Measurements from ENCODE around the gene KLHDC10.

KLHDC10 gene, protein sequence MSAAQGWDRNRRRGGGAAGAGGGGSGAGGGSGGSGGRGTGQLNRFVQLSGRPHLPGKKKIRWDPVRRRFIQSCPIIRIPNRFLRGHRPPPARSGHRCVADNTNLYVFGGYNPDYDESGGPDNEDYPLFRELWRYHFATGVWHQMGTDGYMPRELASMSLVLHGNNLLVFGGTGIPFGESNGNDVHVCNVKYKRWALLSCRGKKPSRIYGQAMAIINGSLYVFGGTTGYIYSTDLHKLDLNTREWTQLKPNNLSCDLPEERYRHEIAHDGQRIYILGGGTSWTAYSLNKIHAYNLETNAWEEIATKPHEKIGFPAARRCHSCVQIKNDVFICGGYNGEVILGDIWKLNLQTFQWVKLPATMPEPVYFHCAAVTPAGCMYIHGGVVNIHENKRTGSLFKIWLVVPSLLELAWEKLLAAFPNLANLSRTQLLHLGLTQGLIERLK

DNA sequence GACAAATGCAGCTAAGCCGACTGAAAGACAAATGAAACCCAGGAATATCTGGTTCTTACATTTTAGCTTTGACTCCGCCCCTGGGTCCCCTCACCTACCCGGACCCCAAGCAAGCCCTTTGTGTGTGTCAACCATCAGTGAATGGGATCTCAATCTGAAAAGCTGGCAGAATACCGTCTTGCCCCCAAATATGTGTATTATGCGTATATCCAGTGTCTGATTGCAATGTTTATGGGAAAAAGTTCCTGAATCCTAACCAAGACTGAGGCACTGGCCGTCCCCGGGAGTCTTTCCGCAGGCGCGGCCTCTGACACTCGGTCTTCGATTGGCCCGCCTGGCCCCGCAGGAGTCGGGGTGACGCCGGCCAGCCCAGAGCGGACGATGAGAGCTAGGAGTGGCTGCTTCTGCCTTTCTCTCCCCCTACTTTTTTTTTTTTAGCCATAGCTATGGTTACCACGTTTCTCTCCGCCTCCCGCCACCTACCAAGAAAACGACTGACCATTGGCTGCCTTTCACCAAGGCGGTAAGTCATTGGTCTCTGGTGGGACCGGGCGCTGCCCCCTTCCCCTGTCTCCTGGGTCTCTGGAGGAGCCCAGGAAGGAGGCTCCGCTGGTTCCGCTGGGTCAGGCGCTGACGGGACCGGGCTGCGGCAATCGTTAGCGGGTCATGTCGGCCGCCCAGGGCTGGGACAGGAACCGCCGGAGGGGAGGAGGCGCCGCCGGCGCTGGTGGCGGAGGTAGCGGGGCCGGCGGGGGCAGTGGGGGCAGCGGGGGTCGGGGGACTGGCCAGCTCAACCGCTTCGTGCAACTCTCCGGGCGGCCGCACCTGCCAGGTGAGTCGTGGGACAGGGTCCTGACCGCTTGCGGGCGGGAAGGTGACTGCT, at the start of gene KLHDC10:
KLHDC10 (plus strand) TSS at position 557 of the 883 bp plus-strand sequence; CDS start at position 667, 110 bp downstream.
- no peaks in the 10 kb centered on the region for H3K9me3 ChIP-seq (ENCODE audit: control insufficient read depth in 1 of 2, low read length in 2 of 2)
- peak within 1 kb of the TSS; percentile 87 for H3K27ac ChIP-seq (ENCODE audit: low read length)
- H3K4me1 ChIP-seq (ENCODE audit: control insufficient read depth in 1 of 2, insufficient read depth in 2 of 2, low read length in 2 of 2), result peaks cover 5 to 19% of the 10 kb centered on the region in 2 donors
- peaks cover 0 to 4% of the 10 kb centered on the region in 2 donors for H3K36me3 ChIP-seq (ENCODE audit: control insufficient read depth in 1 of 2, insufficient read depth in 2 of 2, low read length in 2 of 2)
- peak within 1 kb of the TSS; percentile 91 to 93 for H3K4me3 ChIP-seq (ENCODE audit: low read depth in 1 of 2, low read length in 2 of 2)
- no peaks in the 10 kb centered on the region for H3K27me3 ChIP-seq (ENCODE audit: low read depth, low read length)

DNA sequence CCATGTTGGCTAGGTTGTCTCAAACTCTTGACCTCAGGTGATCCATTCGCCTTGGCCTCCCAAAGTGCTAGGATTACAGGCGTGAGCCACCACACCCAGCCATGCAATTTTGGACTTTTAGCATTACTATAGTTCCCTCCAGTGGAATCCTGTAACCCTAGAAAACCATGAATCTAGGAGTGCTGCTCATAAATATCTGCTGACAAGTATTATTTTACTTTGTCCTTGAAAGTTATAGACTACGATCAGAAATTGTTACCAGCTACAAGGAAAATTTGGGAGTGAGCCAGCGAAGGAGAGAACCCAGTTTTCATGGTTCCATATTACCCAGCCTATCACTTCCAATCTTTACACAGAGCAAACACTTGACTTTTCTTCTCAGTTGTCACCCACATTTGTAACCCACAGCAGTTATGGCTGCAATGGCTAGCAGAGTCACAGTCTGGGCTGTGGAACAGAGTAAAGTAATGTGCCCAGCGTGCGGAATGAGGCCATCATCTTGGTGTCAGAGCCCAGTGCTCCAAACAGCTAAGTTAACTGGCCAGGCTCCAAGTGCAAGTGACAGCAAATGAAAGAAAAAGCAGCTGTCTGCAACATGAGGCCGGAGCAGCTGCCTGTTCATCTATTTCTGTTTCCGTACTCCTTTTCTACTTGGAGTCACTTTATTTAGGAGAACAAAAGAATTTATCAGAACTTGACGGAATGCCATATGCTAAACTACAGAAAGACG, 49.1 kb upstream of the KLHDC10 start:
- Histone ChIP-seq H3K4me3 (ENCODE audit: low read depth in 1 of 2, low read length in 2 of 2) (no peak overlapping the region), H3K4me1 (ENCODE audit: control insufficient read depth in 1 of 2, insufficient read depth in 2 of 2, low read length in 2 of 2) (no peaks in the 10 kb centered on the region), H3K36me3 (ENCODE audit: control insufficient read depth in 1 of 2, insufficient read depth in 2 of 2, low read length in 2 of 2) (peaks cover 50 to 79% of the 10 kb centered on the region in 2 donors), H3K27ac (ENCODE audit: low read length) (no peak overlapping the region), H3K27me3 (ENCODE audit: low read depth, low read length) (no peaks in the 10 kb centered on the region), H3K9me3 (ENCODE audit: control insufficient read depth in 1 of 2, low read length in 2 of 2) (no peaks in the 10 kb centered on the region)

DNA sequence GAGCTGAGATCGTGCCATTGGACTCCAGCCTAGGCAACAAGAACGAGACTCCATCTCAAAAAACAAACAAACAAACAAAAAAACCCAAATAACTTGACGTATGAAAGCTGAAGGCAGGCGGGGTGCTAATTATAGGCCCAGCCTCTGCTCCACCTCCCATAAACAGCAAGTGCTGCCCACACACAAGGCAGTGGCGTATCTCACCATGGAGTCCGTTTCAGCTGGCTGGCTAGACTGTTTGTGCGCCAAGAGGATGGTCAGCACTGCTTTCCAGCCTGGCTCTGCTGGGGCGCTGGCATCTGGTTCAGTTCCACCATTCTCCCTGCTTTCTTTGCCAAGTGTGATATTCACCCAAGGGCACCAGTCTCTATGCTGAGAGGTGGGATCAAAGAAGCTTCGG, 48.2 kb upstream of the KLHDC10 start:
- no peak overlapping the region for H3K27ac ChIP-seq (ENCODE audit: low read length)
- H3K4me1 ChIP-seq (ENCODE audit: control insufficient read depth in 1 of 2, insufficient read depth in 2 of 2, low read length in 2 of 2), result no peaks in the 10 kb centered on the region
- H3K27me3 ChIP-seq (ENCODE audit: low read depth, low read length), result no peaks in the 10 kb centered on the region
- H3K4me3 ChIP-seq (ENCODE audit: low read depth in 1 of 2, low read length in 2 of 2), result no peak overlapping the region
- peaks cover 50 to 83% of the 10 kb centered on the region in 2 donors for H3K36me3 ChIP-seq (ENCODE audit: control insufficient read depth in 1 of 2, insufficient read depth in 2 of 2, low read length in 2 of 2)
- no peaks in the 10 kb centered on the region for H3K9me3 ChIP-seq (ENCODE audit: control insufficient read depth in 1 of 2, low read length in 2 of 2)

DNA sequence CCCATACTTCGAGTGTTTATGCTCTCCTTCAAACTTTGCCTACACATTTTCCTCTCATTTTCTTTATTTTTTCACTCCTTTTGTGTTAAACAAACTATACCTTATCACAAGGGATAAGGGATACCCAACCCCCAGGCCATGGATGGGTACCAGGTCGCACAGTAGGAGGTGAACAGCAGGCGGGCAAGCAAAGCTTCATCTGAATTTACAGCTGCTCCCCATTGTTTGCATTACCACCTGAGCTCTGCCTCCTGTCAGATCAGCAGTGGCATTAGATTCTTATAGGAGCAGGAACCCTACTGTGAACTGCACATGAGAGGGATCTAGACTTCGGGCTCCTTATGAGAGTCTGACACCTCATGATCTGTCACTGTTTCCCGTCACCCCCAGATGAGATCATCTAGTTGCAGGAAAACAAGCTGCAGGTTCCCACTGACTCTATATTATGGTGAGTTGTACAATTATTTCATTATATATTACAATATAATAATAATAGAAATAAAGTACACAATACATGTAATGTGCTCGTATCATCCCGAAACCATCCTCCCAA, 47.6 kb upstream of the KLHDC10 start:
- H3K27ac ChIP-seq (ENCODE audit: low read length), result no peak overlapping the region
- H3K27me3 ChIP-seq (ENCODE audit: low read depth, low read length), result no peaks in the 10 kb centered on the region
- H3K4me1 ChIP-seq (ENCODE audit: control insufficient read depth in 1 of 2, insufficient read depth in 2 of 2, low read length in 2 of 2), result no peaks in the 10 kb centered on the region
- no peaks in the 10 kb centered on the region for H3K9me3 ChIP-seq (ENCODE audit: control insufficient read depth in 1 of 2, low read length in 2 of 2)
- H3K36me3 ChIP-seq (ENCODE audit: control insufficient read depth in 1 of 2, insufficient read depth in 2 of 2, low read length in 2 of 2), result peaks cover 49 to 86% of the 10 kb centered on the region in 2 donors
- H3K4me3 ChIP-seq (ENCODE audit: low read depth in 1 of 2, low read length in 2 of 2), result no peak overlapping the region

DNA sequence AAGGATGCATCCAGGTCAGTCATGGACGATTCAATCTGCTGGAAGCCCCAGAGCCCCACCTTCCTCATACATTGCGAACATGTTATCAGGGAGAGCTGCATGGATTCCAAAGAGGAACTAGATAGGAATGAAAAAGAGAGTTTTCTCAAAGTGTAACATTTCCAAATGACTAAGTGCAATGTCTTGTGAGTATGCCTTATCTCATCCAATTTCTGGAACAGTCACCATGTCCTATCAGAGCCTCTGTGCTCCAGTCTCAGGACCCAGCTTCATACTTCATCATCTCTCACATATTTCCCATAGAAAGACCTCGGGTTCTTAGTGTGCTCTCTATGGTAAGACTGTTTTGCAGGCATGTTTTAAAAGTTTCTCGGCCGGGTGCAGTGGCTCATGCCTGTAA, 45.9 kb upstream of the KLHDC10 start:
- Histone ChIP-seq H3K27me3 (ENCODE audit: low read depth, low read length) (no peaks in the 10 kb centered on the region), H3K4me1 (ENCODE audit: control insufficient read depth in 1 of 2, insufficient read depth in 2 of 2, low read length in 2 of 2) (no peaks in the 10 kb centered on the region), H3K4me3 (ENCODE audit: low read depth in 1 of 2, low read length in 2 of 2) (no peak overlapping the region), H3K36me3 (ENCODE audit: control insufficient read depth in 1 of 2, insufficient read depth in 2 of 2, low read length in 2 of 2) (peaks cover 41 to 77% of the 10 kb centered on the region in 2 donors), H3K9me3 (ENCODE audit: control insufficient read depth in 1 of 2, low read length in 2 of 2) (no peaks in the 10 kb centered on the region), H3K27ac (ENCODE audit: low read length) (no peak overlapping the region)

DNA sequence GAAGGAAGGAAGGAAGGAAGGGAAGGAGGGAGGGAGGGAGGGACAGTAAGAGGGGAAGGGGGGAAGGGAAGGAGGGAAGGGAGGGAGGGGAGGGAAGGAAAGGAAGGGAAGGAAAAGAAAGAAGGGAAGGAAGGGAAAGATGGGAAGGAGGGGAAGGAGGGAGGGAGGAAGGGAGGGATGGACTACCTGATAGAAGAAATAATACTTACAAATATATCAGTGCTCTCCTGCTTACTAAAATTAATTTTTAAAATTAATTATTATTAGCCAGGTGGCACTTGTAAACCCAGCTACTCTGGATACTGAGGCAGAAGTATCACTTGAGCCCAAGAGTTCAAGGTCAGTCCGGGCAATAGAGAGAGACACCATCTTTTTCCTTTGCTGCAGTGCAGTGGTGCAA, 37.6 kb upstream of the KLHDC10 start:
- no peak overlapping the region for H3K4me3 ChIP-seq (ENCODE audit: low read depth in 1 of 2, low read length in 2 of 2)
- H3K27me3 ChIP-seq (ENCODE audit: low read depth, low read length), result no peaks in the 10 kb centered on the region
- no peaks in the 10 kb centered on the region for H3K4me1 ChIP-seq (ENCODE audit: control insufficient read depth in 1 of 2, insufficient read depth in 2 of 2, low read length in 2 of 2)
- no peak overlapping the region for H3K27ac ChIP-seq (ENCODE audit: low read length)
- peaks cover 27 to 55% of the 10 kb centered on the region in 2 donors for H3K36me3 ChIP-seq (ENCODE audit: control insufficient read depth in 1 of 2, insufficient read depth in 2 of 2, low read length in 2 of 2)
- H3K9me3 ChIP-seq (ENCODE audit: control insufficient read depth in 1 of 2, low read length in 2 of 2), result no peaks in the 10 kb centered on the region

DNA sequence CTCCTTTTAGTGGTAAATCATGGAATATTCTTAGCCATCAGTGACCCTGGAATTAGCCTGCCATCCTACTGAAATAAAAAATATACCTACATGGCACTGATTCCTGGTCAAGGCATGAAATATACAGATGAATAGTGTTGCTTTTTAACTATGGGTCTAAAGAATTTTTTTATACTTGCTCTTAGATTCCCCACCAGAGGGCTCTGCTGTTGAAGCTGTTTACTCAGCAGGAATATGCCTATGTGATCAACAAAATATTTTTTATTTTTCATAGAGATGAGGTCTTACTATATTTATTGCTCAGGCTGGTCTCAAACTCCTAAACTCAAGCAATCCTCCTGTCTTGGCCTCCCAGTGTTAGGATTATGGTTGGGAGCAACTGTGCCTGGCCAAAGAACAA, 32.6 kb upstream of the KLHDC10 start:
- no peak overlapping the region for H3K4me3 ChIP-seq (ENCODE audit: low read depth in 1 of 2, low read length in 2 of 2)
- H3K9me3 ChIP-seq (ENCODE audit: control insufficient read depth in 1 of 2, low read length in 2 of 2), result no peaks in the 10 kb centered on the region
- peaks cover 18 to 72% of the 10 kb centered on the region in 2 donors for H3K36me3 ChIP-seq (ENCODE audit: control insufficient read depth in 1 of 2, insufficient read depth in 2 of 2, low read length in 2 of 2)
- no peak overlapping the region for H3K27ac ChIP-seq (ENCODE audit: low read length)
- no peaks in the 10 kb centered on the region for H3K27me3 ChIP-seq (ENCODE audit: low read depth, low read length)
- no peaks in the 10 kb centered on the region for H3K4me1 ChIP-seq (ENCODE audit: control insufficient read depth in 1 of 2, insufficient read depth in 2 of 2, low read length in 2 of 2)

DNA sequence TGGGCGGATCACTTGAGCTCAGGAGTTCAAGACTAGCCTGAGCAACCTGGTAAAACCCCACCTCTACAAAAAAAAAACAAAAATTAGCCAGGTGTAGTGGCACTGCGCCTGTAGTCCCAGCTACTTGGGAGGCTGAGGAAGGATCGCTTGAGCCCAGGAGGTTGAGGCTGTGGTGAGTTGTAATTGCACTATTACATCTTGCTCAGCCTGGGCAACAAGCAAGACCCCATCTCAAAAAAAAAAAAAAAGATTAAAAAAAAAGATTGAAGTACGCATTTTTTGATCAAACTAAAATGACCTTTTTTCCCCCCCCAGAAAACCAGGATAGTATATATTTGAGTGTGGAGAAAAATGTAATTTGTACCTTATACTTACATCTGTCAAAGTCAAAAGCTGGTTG, 29.8 kb upstream of the KLHDC10 start:
- H3K36me3 ChIP-seq (ENCODE audit: control insufficient read depth in 1 of 2, insufficient read depth in 2 of 2, low read length in 2 of 2), result peaks cover 25 to 79% of the 10 kb centered on the region in 2 donors
- no peak overlapping the region for H3K27ac ChIP-seq (ENCODE audit: low read length)
- no peak overlapping the region for H3K4me3 ChIP-seq (ENCODE audit: low read depth in 1 of 2, low read length in 2 of 2)
- no peaks in the 10 kb centered on the region for H3K9me3 ChIP-seq (ENCODE audit: control insufficient read depth in 1 of 2, low read length in 2 of 2)
- H3K4me1 ChIP-seq (ENCODE audit: control insufficient read depth in 1 of 2, insufficient read depth in 2 of 2, low read length in 2 of 2), result no peaks in the 10 kb centered on the region
- H3K27me3 ChIP-seq (ENCODE audit: low read depth, low read length), result no peaks in the 10 kb centered on the region

DNA sequence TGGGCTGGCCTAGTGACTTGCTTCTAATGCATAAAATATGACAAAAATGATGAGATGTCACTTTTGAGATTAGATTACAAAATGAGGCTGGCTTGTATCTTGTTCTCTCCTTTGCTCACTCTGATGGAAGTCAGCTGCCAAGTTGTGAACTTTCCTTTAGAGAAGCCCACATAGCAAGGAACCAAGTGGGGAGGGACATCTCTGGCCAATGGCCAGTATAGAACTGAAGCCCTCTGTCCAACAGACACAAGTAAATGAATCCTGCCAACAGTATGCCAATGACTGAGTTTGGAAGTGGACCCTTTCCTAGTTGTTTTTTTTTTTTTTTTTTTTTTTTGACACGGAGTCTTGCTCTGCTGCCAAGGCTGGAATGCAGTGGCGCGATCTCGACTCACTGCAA, 22.5 kb upstream of the KLHDC10 start:
- Histone ChIP-seq H3K27me3 (ENCODE audit: low read depth, low read length) (no peaks in the 10 kb centered on the region), H3K4me1 (ENCODE audit: control insufficient read depth in 1 of 2, insufficient read depth in 2 of 2, low read length in 2 of 2) (peaks cover 3 to 11% of the 10 kb centered on the region in 2 donors), H3K27ac (ENCODE audit: low read length) (no peak overlapping the region), H3K36me3 (ENCODE audit: control insufficient read depth in 1 of 2, insufficient read depth in 2 of 2, low read length in 2 of 2) (peaks cover 11 to 32% of the 10 kb centered on the region in 2 donors), H3K4me3 (ENCODE audit: low read depth in 1 of 2, low read length in 2 of 2) (no peak overlapping the region), H3K9me3 (ENCODE audit: control insufficient read depth in 1 of 2, low read length in 2 of 2) (no peaks in the 10 kb centered on the region)

DNA sequence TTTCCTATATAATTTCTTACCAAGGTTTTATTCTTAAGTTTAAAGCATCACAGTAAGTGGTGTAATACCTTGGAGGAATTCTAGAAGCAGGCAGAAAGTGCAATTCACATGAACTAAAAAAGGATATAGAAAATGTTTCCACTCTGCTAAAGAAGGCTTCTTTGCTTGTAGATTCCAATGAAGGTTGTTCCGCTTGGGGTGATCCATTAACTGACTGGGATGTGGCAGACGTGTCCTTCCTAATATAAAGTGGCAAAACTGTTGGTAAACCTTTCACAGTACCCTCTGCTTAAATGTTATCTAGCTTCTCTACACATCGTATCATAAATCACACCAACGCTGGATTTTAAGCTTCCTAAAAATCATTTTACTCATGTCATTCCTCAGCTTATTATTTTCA, 21.4 kb upstream of the KLHDC10 start:
- Histone ChIP-seq H3K27ac (ENCODE audit: low read length) (no peak overlapping the region), H3K36me3 (ENCODE audit: control insufficient read depth in 1 of 2, insufficient read depth in 2 of 2, low read length in 2 of 2) (peaks cover 5 to 27% of the 10 kb centered on the region in 2 donors), H3K27me3 (ENCODE audit: low read depth, low read length) (no peaks in the 10 kb centered on the region), H3K4me1 (ENCODE audit: control insufficient read depth in 1 of 2, insufficient read depth in 2 of 2, low read length in 2 of 2) (peaks cover 3 to 11% of the 10 kb centered on the region in 2 donors), H3K4me3 (ENCODE audit: low read depth in 1 of 2, low read length in 2 of 2) (no peak overlapping the region), H3K9me3 (ENCODE audit: control insufficient read depth in 1 of 2, low read length in 2 of 2) (no peaks in the 10 kb centered on the region)

Measured in muscle layer of duodenum (tissue), 2 donors.